Hepatocyte (in vitro differentiated cells): Measurements from ENCODE around the gene DIS3L2. TPM values are rescaled to one million over a fixed set of nuclear protein-coding genes. Genes with fewer than 3 reads are reported as not detected.

Experiments
- DNase-seq: peaks from one replicate; pipeline ENCODE4 v3.0.0-alpha.2; 2016; ENCODE audit warnings: low spot score
- H2AFZ ChIP-seq: fragments of 200-600 bp; sonication (generic); 2 replicates; pipeline ENCODE4 v1.6.0; 2016; ENCODE audit warnings: antibody characterized with exemption, mild to moderate bottlenecking
- H3K27ac ChIP-seq: fragments of 200-600 bp; sonication (generic); 2 replicates; pipeline ENCODE4 v1.5.1; 2016; ENCODE audit warnings: mild to moderate bottlenecking
- H3K27me3 ChIP-seq: fragments of 200-600 bp; sonication (generic); 2 replicates; pipeline ENCODE4 v1.6.1; 2016
- H3K36me3 ChIP-seq: fragments of 200-600 bp; sonication (generic); replicated peaks from 2 replicates; pipeline ENCODE4 v1.5.1; 2016; ENCODE audit warnings: low read depth; ENCODE audit not compliant: insufficient read depth
- H3K4me1 ChIP-seq: fragments of 200-600 bp; sonication (generic); 2 replicates; pipeline ENCODE4 v1.5.1; 2016; ENCODE audit warnings: mild to moderate bottlenecking, moderate library complexity; ENCODE audit not compliant: insufficient read depth
- H3K4me2 ChIP-seq: fragments of 200-600 bp; sonication (generic); 2 replicates; pipeline ENCODE4 v1.6.0; 2016
- H3K4me3 ChIP-seq: fragments of 200-600 bp; sonication (generic); 2 replicates; pipeline ENCODE4 v1.5.1; 2016; ENCODE audit warnings: mild to moderate bottlenecking
- H3K79me2 ChIP-seq: fragments of 200-600 bp; sonication (generic); 2 replicates; pipeline ENCODE4 v1.6.0; 2017; ENCODE audit warnings: mild to moderate bottlenecking
- H3K9me2 ChIP-seq: fragments of 200-600 bp; sonication (generic); replicated peaks from 2 replicates; pipeline ENCODE4 v1.6.0; 2017; ENCODE audit warnings: mild to moderate bottlenecking; ENCODE audit not compliant: insufficient read depth
- H3K9me3 ChIP-seq: fragments of 200-600 bp; sonication (generic); 2 replicates; pipeline ENCODE4 v1.5.1; 2016; ENCODE audit warnings: low read depth, mild to moderate bottlenecking
- H4K20me1 ChIP-seq: fragments of 200-600 bp; sonication (generic); 2 replicates; pipeline ENCODE4 v1.6.0; 2016; ENCODE audit warnings: mild to moderate bottlenecking; ENCODE audit not compliant: insufficient read depth, poor library complexity, severe bottlenecking
- EZH2 ChIP-seq: fragments of 200-600 bp; sonication (generic); IDR thresholded peaks from 2 replicates; pipeline ENCODE4 v1.6.1; 2016; ENCODE audit warnings: antibody characterized with exemption, mild to moderate bottlenecking, borderline replicate concordance
- EZH2phosphoT487 ChIP-seq: fragments of 200-600 bp; sonication (generic); IDR thresholded peaks from one replicate; pipeline ENCODE4 v1.6.1; 2018; ENCODE audit warnings: antibody characterized with exemption, mild to moderate bottlenecking, low read depth, moderate library complexity; ENCODE audit not compliant: unreplicated experiment, severe bottlenecking
- WGBS: methylation state at CpG from one replicate; pipeline ENCODE4 v1.1.6; 2016; ENCODE audit warnings: low lambda C conversion rate; ENCODE audit errors: missing lambda C conversion rate; 5-methylcytosine and 5-hydroxymethylcytosine counted together
- polyA plus RNA-seq: library from polyadenylated mRNA; unstranded; fragments of >200 nt; fragmentation: Nextera tagmentation; extraction: Ambion mirVana; gene quantifications from 2 replicates; pipeline ENCODE4 v1.2.1, GENCODE V29; 2016
- total RNA-seq: library from RNA; depleted of rRNA; stranded (reverse); fragments of >200 nt; gene quantifications from 2 replicates; pipeline ENCODE4 v1.2.3, GENCODE V29; 2014
- TF ChIP-seq, protein P1 (sequence below): fragments of 200-600 bp; sonication (generic); IDR thresholded peaks from 2 replicates; pipeline ENCODE4 v1.5.1; 2016; ENCODE audit warnings: antibody characterized with exemption, mild to moderate bottlenecking; ENCODE audit not compliant: poor library complexity

Gene DIS3L2
- total and polyA plus RNA-seq, 2 experiments from 2014 or later, result 19.5 to 20.0 TPM

GRCh38 chr2:232203166-232203891 is 241.8 kb downstream of the DIS3L2 start:
- Histone ChIP-seq H3K27ac (no peak overlapping the region), H3K27me3 (no peaks in the 10 kb centered on the region), H3K9me2 (no peaks in the 10 kb centered on the region), H3K4me3 (no peak overlapping the region), H2AFZ (no peak overlapping the region), H3K4me2 (no peak overlapping the region), H3K4me1 (no peaks in the 10 kb centered on the region), H3K9me3 (no peaks in the 10 kb centered on the region), H3K79me2 (no peaks in the 10 kb centered on the region), H3K36me3 (no peaks in the 10 kb centered on the region), H4K20me1 (no peaks in the 10 kb centered on the region)
- no peak for DNase-seq
- WGBS, result 80% methylated on average over 5 of the region's 5 CpGs
- TF ChIP-seq, protein P1, sequence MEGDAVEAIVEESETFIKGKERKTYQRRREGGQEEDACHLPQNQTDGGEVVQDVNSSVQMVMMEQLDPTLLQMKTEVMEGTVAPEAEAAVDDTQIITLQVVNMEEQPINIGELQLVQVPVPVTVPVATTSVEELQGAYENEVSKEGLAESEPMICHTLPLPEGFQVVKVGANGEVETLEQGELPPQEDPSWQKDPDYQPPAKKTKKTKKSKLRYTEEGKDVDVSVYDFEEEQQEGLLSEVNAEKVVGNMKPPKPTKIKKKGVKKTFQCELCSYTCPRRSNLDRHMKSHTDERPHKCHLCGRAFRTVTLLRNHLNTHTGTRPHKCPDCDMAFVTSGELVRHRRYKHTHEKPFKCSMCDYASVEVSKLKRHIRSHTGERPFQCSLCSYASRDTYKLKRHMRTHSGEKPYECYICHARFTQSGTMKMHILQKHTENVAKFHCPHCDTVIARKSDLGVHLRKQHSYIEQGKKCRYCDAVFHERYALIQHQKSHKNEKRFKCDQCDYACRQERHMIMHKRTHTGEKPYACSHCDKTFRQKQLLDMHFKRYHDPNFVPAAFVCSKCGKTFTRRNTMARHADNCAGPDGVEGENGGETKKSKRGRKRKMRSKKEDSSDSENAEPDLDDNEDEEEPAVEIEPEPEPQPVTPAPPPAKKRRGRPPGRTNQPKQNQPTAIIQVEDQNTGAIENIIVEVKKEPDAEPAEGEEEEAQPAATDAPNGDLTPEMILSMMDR, result no peak
- TF ChIP-seq EZH2phosphoT487 (no peak), EZH2 (no peak)

DNA sequence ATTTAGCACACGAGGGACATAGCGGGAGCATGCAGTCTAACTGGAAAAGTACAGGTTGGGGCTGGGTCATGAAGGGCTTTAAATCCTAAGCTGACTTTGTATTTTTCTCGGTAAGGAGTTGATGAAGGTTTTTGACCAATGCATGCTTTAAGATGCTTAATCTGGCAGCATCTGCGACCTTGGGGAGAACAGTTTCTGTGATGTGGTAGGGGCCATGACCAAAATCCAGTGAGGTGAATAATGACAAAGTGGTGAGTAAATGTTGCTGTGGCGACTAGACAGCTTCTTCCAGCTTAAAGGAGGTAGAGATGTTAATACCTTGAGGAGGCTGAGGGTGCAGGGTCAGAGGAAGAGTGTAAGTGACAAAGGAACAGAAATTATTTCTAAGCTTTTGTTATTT is 242.4 kb downstream of the DIS3L2 start:
- no peaks in the 10 kb centered on the region for H3K9me2 ChIP-seq

GRCh38 chr2:232204457-232204931 is 243.0 kb downstream of the DIS3L2 start:
- Histone ChIP-seq H3K4me2 (no peak overlapping the region), H2AFZ (no peak overlapping the region), H4K20me1 (no peaks in the 10 kb centered on the region), H3K27ac (no peak overlapping the region), H3K27me3 (no peaks in the 10 kb centered on the region), H3K36me3 (no peaks in the 10 kb centered on the region), H3K4me1 (no peaks in the 10 kb centered on the region), H3K4me3 (no peak overlapping the region), H3K9me2 (no peaks in the 10 kb centered on the region), H3K9me3 (no peaks in the 10 kb centered on the region), H3K79me2 (no peaks in the 10 kb centered on the region)
- TF ChIP-seq, protein P1, result no peak
- TF ChIP-seq EZH2 (no peak), EZH2phosphoT487 (no peak)
- DNase-seq, result no peak
- 48% methylated on average over 9 of the region's 9 CpGs for WGBS

More for the DNA sequence above, 242.4 kb downstream of the DIS3L2 start:
- H2AFZ ChIP-seq, result no peak overlapping the region
- H3K79me2 ChIP-seq, result no peaks in the 10 kb centered on the region
- H3K4me1 ChIP-seq, result no peaks in the 10 kb centered on the region
- H3K36me3 ChIP-seq, result no peaks in the 10 kb centered on the region
- no peak overlapping the region for H3K27ac ChIP-seq
- WGBS, result 86% methylated on average over 5 of the region's 5 CpGs
- no peak for DNase-seq
- H3K9me3 ChIP-seq, result no peaks in the 10 kb centered on the region
- no peak overlapping the region for H3K4me3 ChIP-seq
- no peak overlapping the region for H3K4me2 ChIP-seq
- H4K20me1 ChIP-seq, result no peaks in the 10 kb centered on the region
- no peak for TF ChIP-seq EZH2
- TF ChIP-seq, protein P1, result no peak
- no peak for TF ChIP-seq EZH2phosphoT487
- no peaks in the 10 kb centered on the region for H3K27me3 ChIP-seq
